HepG2 (cell line): ENCODE data around the gene DCTN2. TPM values are rescaled to one million over a fixed set of nuclear protein-coding genes. Genes with fewer than 3 reads are reported as not detected.

Experiments used
- ATAC-seq: fragments of 200-7000 bp; cut with Tn5 transposase; 3 replicates; pipeline ENCODE4 v1.9.1; 2020; ENCODE audit warnings: mild to moderate bottlenecking, moderate library complexity
- BruUV-seq: library from RNA; stranded (reverse); fragments of 400-500 nt; replicated peaks from 2 replicates; lab custom pipeline; 2021; lab: Mats Ljungman, UMichigan
- CTCF ChIA-PET: fragments of 300-600 bp; formaldehyde crosslinking; extraction: SDS; loops from one replicate; lab custom pipeline; 2021; ENCODE audit warnings: low total read pairs, inconsistent platforms, low intra/inter-chr PET ratio; lab: Yijun Ruan, JAX
- POLR2A ChIA-PET: fragments of 350-600 bp; sonication (Branson Sonifier 250); formaldehyde crosslinking; loops from one replicate; lab custom pipeline; 2020; ENCODE audit warnings: antibody characterized with exemption, inconsistent platforms; lab: Yijun Ruan, JAX
- DNase-seq: peaks from one replicate; pipeline ENCODE4 v3.0.0-alpha.2; 2015; ENCODE audit warnings: low spot score
- FAIRE-seq: peaks from 3 replicates; lab custom pipeline; 2011; peaks lifted over from hg19 to GRCh38; lab: Jason Lieb, UNC
- H2AFZ ChIP-seq: one replicate; pipeline ENCODE4 v1.6.1; 2011; ENCODE audit warnings: low read length, inconsistent platforms
- H3K27ac ChIP-seq: fragments of 300-600 bp; 3 replicates; pipeline ENCODE4 v1.8.0; 2011; ENCODE audit warnings: mixed run types, mild to moderate bottlenecking, mixed read lengths, low read length, inconsistent platforms; ENCODE audit not compliant: insufficient read depth; ENCODE audit errors: extremely low read length
- H3K27me3 ChIP-seq, 2 experiments: fragments of 200-600 bp in 1 of 2; 2 replicates in 1 of 2; 3 replicates in 1 of 2; pipeline versions ENCODE4 v1.6.0 to v1.8.0; 2011; ENCODE audit warnings: low read length in 2 of 2, mild to moderate bottlenecking in 2 of 2, moderate library complexity in 2 of 2, inconsistent platforms in 1 of 2; ENCODE audit not compliant: insufficient read depth in 2 of 2, control insufficient read depth in 1 of 2
- H3K36me3 ChIP-seq, 2 experiments: fragments of 200-600 bp in 1 of 2; replicated peaks in 1 of 2; 2 replicates in 1 of 2; 3 replicates in 1 of 2; pipeline versions ENCODE4 v1.5.1 to v1.8.0; 2011; ENCODE audit warnings: low read length in 2 of 2, inconsistent platforms in 1 of 2; ENCODE audit not compliant: insufficient read depth in 2 of 2, control insufficient read depth in 1 of 2
- H3K4me1 ChIP-seq: 2 replicates; pipeline ENCODE4 v1.5.1; 2012; ENCODE audit warnings: low read length, inconsistent platforms; ENCODE audit not compliant: insufficient read depth
- H3K4me2 ChIP-seq: 2 replicates; pipeline ENCODE4 v1.6.0; 2011; ENCODE audit warnings: low read depth, low read length, inconsistent platforms
- H3K4me3 ChIP-seq, 3 experiments: fragments of 200-600 bp in 1 of 3; sonication (generic), shearing (Covaris generic) in 1 of 3; replicated peaks in 1 of 3; 2 replicates each; pipeline ENCODE4 v1.5.1; 2011 to 2016; ENCODE audit warnings: low read length in 3 of 3, inconsistent platforms in 2 of 3, low read depth in 2 of 3, mild to moderate bottlenecking in 2 of 3, control low read depth in 1 of 3, mixed read lengths in 1 of 3; ENCODE audit not compliant: insufficient read depth in 1 of 3
- H3K79me2 ChIP-seq: one replicate; pipeline ENCODE4 v1.6.1; 2011; ENCODE audit warnings: low read length, inconsistent platforms; ENCODE audit not compliant: insufficient read depth
- H3K9ac ChIP-seq: 2 replicates; pipeline ENCODE4 v1.6.0; 2011; ENCODE audit warnings: mild to moderate bottlenecking, low read depth, low read length, inconsistent platforms; ENCODE audit not compliant: insufficient read depth
- H3K9me3 ChIP-seq: 2 replicates; pipeline ENCODE4 v1.5.1; 2012; ENCODE audit warnings: mild to moderate bottlenecking, low read length
- H4K20me1 ChIP-seq: 2 replicates; pipeline ENCODE4 v1.6.0; 2011; ENCODE audit warnings: inconsistent platforms, mild to moderate bottlenecking, low read length, moderate library complexity; ENCODE audit not compliant: insufficient read depth
- FIP1L1 ChIP-seq: fragments of 200-400 bp; formaldehyde crosslinking; IDR thresholded peaks from 2 replicates; pipeline ENCODE4 v1.6.1; 2018; ENCODE audit warnings: low read depth, mild to moderate bottlenecking, low read length, moderate library complexity, borderline replicate concordance; ENCODE audit not compliant: insufficient read depth
- HNF4G ChIP-seq, 2 experiments: sonication (generic) in 1 of 2; formaldehyde crosslinking in 1 of 2; IDR thresholded peaks; 2 replicates each; pipeline versions ENCODE4 v1.4.0 to v1.6.1; 2011 to 2020; ENCODE audit warnings: borderline replicate concordance in 2 of 2, low read depth in 2 of 2, mild to moderate bottlenecking in 2 of 2, low read length in 1 of 2, missing genetic modification reagents in 1 of 2, moderate library complexity in 1 of 2
- MYNN ChIP-seq: sonication (generic); formaldehyde crosslinking; IDR thresholded peaks from 2 replicates; pipeline ENCODE4 v1.4.0; 2020; ENCODE audit warnings: mild to moderate bottlenecking, low read depth, missing genetic modification reagents
- PAXIP1 ChIP-seq: sonication (generic); formaldehyde crosslinking; conservative IDR thresholded peaks from 2 replicates; pipeline ENCODE4 v1.4.0; 2020; ENCODE audit warnings: mild to moderate bottlenecking, missing genetic modification reagents, moderate library complexity
- SSRP1 ChIP-seq: IDR thresholded peaks from 2 replicates; pipeline ENCODE4 v1.6.1; 2016; ENCODE audit warnings: control low read depth
- TBX2 ChIP-seq: sonication (generic); formaldehyde crosslinking; IDR thresholded peaks from 2 replicates; pipeline ENCODE4 v1.5.0; 2020; ENCODE audit warnings: missing genetic modification reagents, mild to moderate bottlenecking, borderline replicate concordance
- TBX3 ChIP-seq: fragments of 450-650 bp; IDR thresholded peaks from 2 replicates; pipeline ENCODE4 v1.6.1; 2017; ENCODE audit warnings: antibody characterized with exemption, mild to moderate bottlenecking, inconsistent platforms, borderline replicate concordance
- TCF7 ChIP-seq: sonication (generic); IDR thresholded peaks from 2 replicates; pipeline ENCODE4 v1.6.1; 2016; ENCODE audit warnings: antibody characterized with exemption, low read depth
- TCF7L2 ChIP-seq: IDR thresholded peaks from 2 replicates; pipeline ENCODE4 v1.6.1; 2011; ENCODE audit warnings: mild to moderate bottlenecking, low read depth, low read length, moderate library complexity
- in situ Hi-C: cut with HindIII; loops from 2 replicates; pipeline ENCODE4 v1.10.0; 2017; ENCODE audit warnings: low pct_unique_long_range_greater_than_20kb; ENCODE audit not compliant: extremely low pct_ligation_motif_present
- intact Hi-C: fragments of 100-400 bp; cut with micrococcal nuclease; formaldehyde crosslinking; loops from one replicate; pipeline ENCODE4 v1.10.0; 2022; ENCODE audit not compliant: unreplicated experiment
- polyA plus RNA-seq, 8 experiments: library from polyadenylated mRNA; depleted of rRNA in 3 of 8; stranded (reverse) in 7 of 8; unstranded in 1 of 8; fragments of >200 nt; fragmentation: Illumina TruSeq in 4 of 8; extraction: Trizol in 4 of 8; gene quantifications; 2 replicates each; pipeline versions ENCODE4 v1.2.1 to v1.2.3, GENCODE V29; 2011 to 2016; ENCODE audit warnings: low read depth in 4 of 8, missing spikeins in 1 of 8, mixed read lengths in 1 of 8; ENCODE audit not compliant: insufficient read depth in 1 of 8
- total RNA-seq, 5 experiments: library from RNA; depleted of rRNA; stranded (reverse); fragments of >200 nt; fragmentation: Illumina TruSeq; extraction: Trizol; gene quantifications; 2 replicates each; pipeline ENCODE4 v1.2.3, GENCODE V29; 2016; ENCODE audit warnings: low read depth in 1 of 5

Gene DCTN2
- total and polyA plus RNA-seq, 2 of the 13 experiments (the other 11 are each of a cell fraction or from before 2014, with no cell fraction given) = 72.0 to 77.4 TPM

- ChIA-PET POLR2A (interaction anchor here (0.6 to 1.3 kb wide), 2 partner anchors 13 to 134 kb away, joined by 3 read pairs; no protein-coding TSS in a partner anchor), CTCF (no interaction called here)
- H3K9ac ChIP-seq = no peak overlapping the region
- H2AFZ ChIP-seq = no peak overlapping the region
- ATAC-seq = peak; percentile 60
- no peaks in the 10 kb centered on the region for H3K27me3 ChIP-seq
- H3K36me3 ChIP-seq = peaks cover 21 to 50% of the 10 kb centered on the region in 2 experiments; a peak in 4 of 5 replicates
- no peak overlapping the region for H3K27ac ChIP-seq
- in situ Hi-C loops = no loop called here
- no peaks in the 10 kb centered on the region for H3K79me2 ChIP-seq
- H3K4me3 ChIP-seq = no peak overlapping the region
- H3K4me1 ChIP-seq = peaks cover 10% of the 10 kb centered on the region
- no peaks in the 10 kb centered on the region for H3K9me3 ChIP-seq
- no peak for DNase-seq
- 0 out of 2 replicates have a peak, but pooled peaks have one; percentile 15 for TF ChIP-seq HNF4G (IDR thresholded peaks at IDR 0.05; ENCODE audit: borderline replicate concordance, low read depth, low read length)
- no peak for TF ChIP-seq HNF4G (CRISPR knock-in tag; IDR thresholded peaks at IDR 0.05; ENCODE audit: borderline replicate concordance, low read depth)
- TF ChIP-seq FIP1L1 = no peak
- peak; percentile 24; the same call in 1 of the 2 replicates for TF ChIP-seq TCF7L2
- TF ChIP-seq TCF7 = peak; percentile 55
- peak; percentile 44; the same call in 1 of the 2 replicates for TF ChIP-seq TBX2 (CRISPR knock-in tag)
- no peak for TF ChIP-seq MYNN (CRISPR knock-in tag)
- 0 out of 2 replicates have a peak, but pooled peaks have one; percentile 22 for TF ChIP-seq PAXIP1 (CRISPR knock-in tag)
- TF ChIP-seq SSRP1 = peak; percentile 28; the same call in 1 of the 2 replicates
- TF ChIP-seq TBX3 = peak; percentile 44; the same call in 1 of the 2 replicates
- TF ChIP-seq, all 625 proteins: peak for 7
- BruUV-seq = no TSS peak
- intact Hi-C loops = no loop called here
- Histone ChIP-seq H4K20me1 (peaks cover 4% of the 10 kb centered on the region), H3K4me2 (no peak overlapping the region)
- peak; percentile 64 for FAIRE-seq
Observed at GRCh38 chr12:57496822-57497221, 50.2 kb downstream of the DCTN2 start.
